ENCODE measurements around the gene GLRX.

Gene GLRX

DNA sequence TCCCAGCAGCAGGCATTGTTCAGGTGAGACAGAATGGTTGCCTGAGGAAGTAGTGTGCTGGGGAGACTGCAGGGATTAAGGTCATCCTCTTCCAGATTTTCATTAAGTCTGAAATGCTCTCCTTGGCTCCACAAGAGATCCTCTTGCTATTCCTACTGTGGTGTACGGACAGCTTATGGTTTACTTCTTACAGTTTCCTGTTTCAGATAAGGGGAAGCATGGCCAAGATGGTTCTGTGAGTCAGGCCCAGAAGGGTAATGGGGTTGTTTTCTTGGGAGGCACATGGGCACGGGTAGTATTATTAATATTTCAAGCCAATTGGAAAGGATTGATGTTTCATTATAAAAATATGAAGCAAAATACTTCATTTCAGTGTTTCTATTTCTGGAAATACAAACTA lies 42.9 kb downstream of the GLRX start:
- DNase-seq, result peak; percentile 47

- peak; percentile 48 for DNase-seq
These were observed 43.7 kb downstream of the GLRX start for GRCh38 chr5:95778713-95779436.

DNA sequence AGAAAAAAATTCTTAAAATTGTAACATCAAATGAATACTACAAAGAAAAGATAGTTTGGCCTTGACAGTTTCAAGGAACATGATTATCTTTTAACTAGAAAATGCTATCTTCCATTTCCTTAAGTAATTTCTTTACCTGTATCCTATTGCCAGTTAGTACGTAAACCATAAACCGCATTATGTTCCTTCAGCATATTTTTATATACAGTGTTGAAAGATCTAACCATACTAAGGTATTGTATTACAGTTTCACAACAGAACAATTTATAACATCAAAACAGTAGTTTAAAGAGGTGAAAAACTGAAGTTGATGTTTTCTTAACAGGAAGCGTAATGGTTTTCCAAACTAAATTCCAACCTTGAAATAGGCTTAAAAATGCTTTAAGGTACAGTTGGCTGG lies 45.1 kb downstream of the GLRX start:
- no peak for DNase-seq

DNA sequence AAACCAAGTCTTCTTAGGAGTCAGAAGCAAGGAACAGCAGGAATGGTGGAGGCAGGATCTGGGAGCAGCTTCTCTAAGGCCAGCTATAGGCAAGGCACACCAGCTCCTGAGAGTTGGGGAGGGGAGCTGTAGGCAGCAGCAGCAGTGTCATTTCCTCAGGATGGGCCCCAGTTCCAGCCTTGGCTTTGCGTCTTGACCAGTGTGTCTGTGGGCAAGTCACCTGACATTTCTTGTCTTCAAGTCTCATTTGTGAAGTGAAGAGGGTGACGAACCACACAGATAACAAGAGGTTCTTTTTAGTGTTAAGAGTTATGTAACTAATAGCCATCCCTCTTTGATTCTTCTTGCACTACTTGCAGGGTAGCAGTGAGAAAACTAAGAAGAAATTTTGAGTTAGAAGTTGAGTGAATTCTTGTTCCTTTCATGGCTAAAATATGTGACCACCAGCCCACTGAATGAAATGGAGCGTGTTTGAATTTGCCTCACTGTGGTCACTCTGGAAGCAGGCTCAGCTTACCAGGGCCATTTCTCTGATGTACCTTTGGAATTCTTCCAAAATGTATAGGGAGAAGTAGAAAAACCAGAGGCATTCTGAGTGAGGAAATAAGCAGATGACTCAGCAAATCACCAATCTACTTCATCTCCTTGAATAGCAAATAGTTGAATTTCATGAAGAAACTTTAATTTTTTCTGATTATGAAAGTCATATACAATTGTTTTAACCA lies 49.0 kb downstream of the GLRX start:
- DNase-seq, result peak; percentile 75

GRCh38 chr5:95771892-95772291 lies 50.6 kb downstream of the GLRX start:
- no peak for DNase-seq

- no peak for DNase-seq
These were observed 51.5 kb downstream of the GLRX start for GRCh38 chr5:95770830-95771708.

DNA sequence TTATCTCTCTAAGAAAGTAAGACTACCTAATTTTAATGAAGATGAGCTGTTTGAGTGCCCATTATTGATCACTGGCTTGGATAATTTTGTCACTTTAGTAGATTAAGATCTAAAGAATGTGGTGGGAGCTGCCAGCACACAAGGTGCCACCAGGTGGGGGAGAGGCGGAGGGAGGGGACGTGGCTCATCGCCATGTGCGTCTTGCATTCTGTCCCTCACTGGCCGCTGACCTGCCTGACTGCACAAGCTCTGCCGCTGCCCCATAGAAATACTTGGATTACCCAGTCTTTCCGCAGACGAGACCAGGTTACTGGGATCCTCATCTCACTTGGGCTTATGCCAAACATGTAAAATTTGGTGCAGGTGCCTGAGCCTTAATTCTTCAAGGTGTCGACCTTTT lies 53.8 kb downstream of the GLRX start:
- DNase-seq, result no peak

DNA sequence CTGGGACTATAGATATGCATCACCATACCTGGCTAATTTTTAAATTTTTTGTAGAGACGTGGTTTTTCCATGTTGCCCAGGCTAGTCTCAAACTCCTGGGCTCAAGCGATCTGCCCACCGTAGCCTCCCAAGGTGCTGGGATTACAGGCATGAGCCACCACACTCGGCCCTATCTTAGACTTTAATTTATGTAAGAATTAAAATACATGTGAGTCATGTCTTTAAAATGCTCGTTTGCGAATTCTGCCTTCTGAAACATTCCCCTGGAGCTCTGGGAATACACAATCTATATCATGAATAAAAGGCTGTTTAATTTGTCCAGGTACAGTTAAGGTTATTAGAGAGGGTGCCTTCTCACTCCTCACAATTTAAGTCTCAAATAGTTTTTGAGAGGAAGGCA lies 58.6 kb downstream of the GLRX start:
- no peak for DNase-seq

Measured in hematopoietic multipotent progenitor cell treated with erythropoietin and hydrocortisone succinate and interleukin-3 and kit ligand, for 6 days (in vitro differentiated cells).